ENCODE measurements around the gene CATSPER3.

- no peak for TF ChIP-seq CTCF (optimal IDR thresholded peaks at IDR 0.05 in 1 of 3, IDR thresholded peaks at IDR 0.05 in 1 of 3, conservative IDR thresholded peaks at IDR 0.05 in 1 of 3; ENCODE audit: extremely low read depth in 1 of 3, insufficient read depth in 2 of 3, low read length in 3 of 3)
- TF ChIP-seq EZH2 (IDR thresholded peaks at IDR 0.05; ENCODE audit: low read length) = no peak
These were observed 8.1 kb downstream of the CATSPER3 start for GRCh38 chr5:134975843-134976242.
